ENCODE measurements around the gene SETX.
A peak's percentile ranks its signal among the peaks of the same experiment; 100 is the strongest.

Gene SETX

DNA sequence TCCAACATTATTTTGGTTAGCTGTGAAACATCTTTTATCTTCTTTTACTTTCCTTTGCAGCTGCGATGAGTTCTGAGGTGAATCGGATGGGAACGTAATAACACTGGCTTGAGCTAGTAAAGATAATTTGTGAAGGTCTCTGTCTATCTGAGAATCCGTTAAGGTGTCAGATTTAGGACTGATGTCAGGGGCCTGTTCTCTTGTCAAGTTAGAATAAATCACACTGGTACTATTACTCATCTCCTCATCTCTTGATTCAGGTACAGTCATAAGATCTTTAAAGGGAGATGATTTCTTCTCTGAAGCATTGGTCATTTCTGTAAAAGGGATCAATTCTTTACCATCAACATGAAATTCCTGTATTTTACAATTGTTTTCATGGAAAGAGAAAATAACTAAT, 26.2 kb downstream of the SETX start:
- H3K27ac Mint-ChIP-seq, result no peak overlapping the region
- no peak overlapping the region for H3K4me3 Mint-ChIP-seq
- no peaks in the 10 kb centered on the region for H3K27me3 Mint-ChIP-seq (ENCODE audit: low read depth)
- no peaks in the 10 kb centered on the region for H3K9me3 Mint-ChIP-seq
- H3K4me1 Mint-ChIP-seq (ENCODE audit: low read depth), result peaks cover 29% of the 10 kb centered on the region
- peaks cover 80% of the 10 kb centered on the region for H3K36me3 Mint-ChIP-seq (ENCODE audit: low read depth)

GRCh38 chr9:132327537-132327936, 27.2 kb downstream of the SETX start:
- peaks cover 33% of the 10 kb centered on the region for H3K4me1 Mint-ChIP-seq (ENCODE audit: low read depth)
- H3K27me3 Mint-ChIP-seq (ENCODE audit: low read depth), result no peaks in the 10 kb centered on the region
- H3K27ac Mint-ChIP-seq, result peak overlapping the region; percentile 13
- no peak overlapping the region for H3K4me3 Mint-ChIP-seq
- H3K9me3 Mint-ChIP-seq, result no peaks in the 10 kb centered on the region
- H3K36me3 Mint-ChIP-seq (ENCODE audit: low read depth), result peaks cover 83% of the 10 kb centered on the region

GRCh38 chr9:132324425-132324824, 30.4 kb downstream of the SETX start:
- no peak overlapping the region for H3K27ac Mint-ChIP-seq
- H3K27me3 Mint-ChIP-seq (ENCODE audit: low read depth), result no peaks in the 10 kb centered on the region
- H3K4me3 Mint-ChIP-seq, result no peak overlapping the region
- H3K9me3 Mint-ChIP-seq, result no peaks in the 10 kb centered on the region
- peaks cover 64% of the 10 kb centered on the region for H3K36me3 Mint-ChIP-seq (ENCODE audit: low read depth)
- H3K4me1 Mint-ChIP-seq (ENCODE audit: low read depth), result peaks cover 35% of the 10 kb centered on the region

GRCh38 chr9:132319421-132320110, 35.2 kb downstream of the SETX start:
- H3K9me3 Mint-ChIP-seq, result no peaks in the 10 kb centered on the region
- no peaks in the 10 kb centered on the region for H3K27me3 Mint-ChIP-seq (ENCODE audit: low read depth)
- H3K36me3 Mint-ChIP-seq (ENCODE audit: low read depth), result peaks cover 28% of the 10 kb centered on the region
- H3K4me1 Mint-ChIP-seq (ENCODE audit: low read depth), result peaks cover 22% of the 10 kb centered on the region
- H3K27ac Mint-ChIP-seq, result no peak overlapping the region
- H3K4me3 Mint-ChIP-seq, result no peak overlapping the region

- Mint-ChIP-seq H3K27me3 (ENCODE audit: low read depth) (no peaks in the 10 kb centered on the region), H3K36me3 (ENCODE audit: low read depth) (peaks cover 41% of the 10 kb centered on the region), H3K27ac (no peak overlapping the region), H3K4me1 (ENCODE audit: low read depth) (peaks cover 4% of the 10 kb centered on the region), H3K9me3 (peaks cover 7% of the 10 kb centered on the region), H3K4me3 (no peak overlapping the region)
These were observed 41.9 kb downstream of the SETX start for GRCh38 chr9:132312873-132313272.

- peaks cover 41% of the 10 kb centered on the region for H3K36me3 Mint-ChIP-seq (ENCODE audit: low read depth)
These were observed 42.4 kb downstream of the SETX start for GRCh38 chr9:132312426-132312825.

DNA sequence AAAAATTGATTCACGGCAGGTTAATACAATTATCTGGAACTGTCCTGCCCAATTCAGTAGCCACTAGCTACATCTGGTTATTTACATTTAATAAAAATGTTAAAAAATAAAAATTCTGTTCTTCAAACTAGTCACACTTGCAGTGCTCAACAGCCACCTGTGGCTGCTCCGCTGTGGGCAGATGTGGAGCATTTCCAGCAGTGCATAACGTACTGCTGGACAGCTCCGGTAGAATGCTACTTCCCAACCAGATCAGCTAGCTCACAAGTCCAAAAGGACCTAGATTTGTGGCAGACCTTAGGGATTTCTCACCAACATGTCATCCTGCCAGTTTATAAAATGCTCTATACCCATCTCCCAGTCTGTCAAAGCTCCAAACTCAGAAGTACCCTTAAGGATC, 42.8 kb downstream of the SETX start:
- H3K36me3 Mint-ChIP-seq (ENCODE audit: low read depth), result peaks cover 41% of the 10 kb centered on the region
- no peak overlapping the region for H3K27ac Mint-ChIP-seq
- no peak overlapping the region for H3K4me3 Mint-ChIP-seq
- peaks cover 4% of the 10 kb centered on the region for H3K4me1 Mint-ChIP-seq (ENCODE audit: low read depth)
- peaks cover 7% of the 10 kb centered on the region for H3K9me3 Mint-ChIP-seq
- H3K27me3 Mint-ChIP-seq (ENCODE audit: low read depth), result no peaks in the 10 kb centered on the region

More at GRCh38 chr9:132312426-132312825, 42.4 kb downstream of the SETX start:
- Mint-ChIP-seq H3K27me3 (ENCODE audit: low read depth) (no peaks in the 10 kb centered on the region), H3K4me3 (no peak overlapping the region), H3K27ac (no peak overlapping the region), H3K9me3 (peaks cover 7% of the 10 kb centered on the region), H3K4me1 (ENCODE audit: low read depth) (peaks cover 4% of the 10 kb centered on the region)

DNA sequence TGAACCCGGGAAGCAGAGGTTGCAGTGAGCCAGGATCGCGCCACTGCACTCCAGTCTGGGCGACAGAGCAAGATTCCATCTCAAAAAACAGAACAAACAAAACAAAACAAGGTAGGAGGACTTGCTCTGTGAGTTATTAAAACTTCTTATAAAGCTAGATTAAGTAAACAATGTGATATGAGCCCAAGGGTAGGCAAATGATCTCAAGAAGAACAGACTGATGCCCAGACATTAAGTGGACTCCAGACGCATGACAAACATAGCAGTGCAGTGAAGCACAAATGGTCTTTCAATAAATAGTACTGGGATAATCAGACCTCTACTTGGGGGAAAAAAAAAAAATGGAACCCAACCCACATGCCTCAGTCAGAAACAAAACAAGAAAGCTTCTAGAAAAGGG, 45.7 kb downstream of the SETX start:
- H3K27ac Mint-ChIP-seq, result no peak overlapping the region
- H3K9me3 Mint-ChIP-seq, result peaks cover 7% of the 10 kb centered on the region
- peaks cover 4% of the 10 kb centered on the region for H3K4me1 Mint-ChIP-seq (ENCODE audit: low read depth)
- H3K4me3 Mint-ChIP-seq, result no peak overlapping the region
- H3K27me3 Mint-ChIP-seq (ENCODE audit: low read depth), result no peaks in the 10 kb centered on the region
- H3K36me3 Mint-ChIP-seq (ENCODE audit: low read depth), result peaks cover 47% of the 10 kb centered on the region

DNA sequence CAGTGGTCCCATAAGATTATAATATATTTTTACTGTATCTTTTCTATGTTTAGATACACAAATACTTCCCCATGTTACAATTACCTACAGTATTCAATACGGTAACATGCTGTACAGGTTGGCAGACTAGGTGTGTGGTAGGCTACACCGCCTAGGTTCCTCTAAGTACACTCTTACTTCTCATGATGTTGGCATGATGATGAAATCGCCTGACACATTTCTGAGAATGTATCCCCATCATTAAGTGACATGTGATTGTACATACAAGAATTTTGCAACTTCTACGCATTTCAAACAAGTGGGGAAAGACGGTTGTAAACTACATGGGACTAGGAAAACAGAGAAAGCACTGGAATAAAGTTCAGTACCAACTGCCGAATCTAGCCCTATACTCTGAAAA, 53.3 kb downstream of the SETX start:
- H3K36me3 Mint-ChIP-seq (ENCODE audit: low read depth), result peaks cover 45% of the 10 kb centered on the region
- peaks cover 12% of the 10 kb centered on the region for H3K4me1 Mint-ChIP-seq (ENCODE audit: low read depth)
- H3K27me3 Mint-ChIP-seq (ENCODE audit: low read depth), result no peaks in the 10 kb centered on the region
- H3K27ac Mint-ChIP-seq, result no peak overlapping the region
- no peaks in the 10 kb centered on the region for H3K9me3 Mint-ChIP-seq
- no peak overlapping the region for H3K4me3 Mint-ChIP-seq

DNA sequence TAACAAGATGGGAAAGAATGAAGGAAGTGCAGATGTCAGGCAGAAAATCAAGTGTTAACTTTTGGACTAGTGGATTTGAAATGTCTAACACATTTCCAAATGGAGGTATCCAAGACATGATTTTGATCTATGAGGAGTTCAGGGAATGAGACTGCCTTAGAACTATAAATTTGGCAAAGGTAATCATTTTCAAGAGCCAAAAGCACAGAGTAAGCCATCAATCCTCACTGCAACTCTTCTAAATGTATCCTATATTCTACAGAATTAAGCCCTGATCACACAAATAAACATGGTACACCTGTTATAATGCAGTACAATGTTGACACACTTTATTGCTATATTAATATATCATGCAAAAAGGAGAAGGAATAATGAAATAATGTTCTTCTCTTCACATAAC, 55.6 kb downstream of the SETX start:
- peaks cover 52% of the 10 kb centered on the region for H3K36me3 Mint-ChIP-seq (ENCODE audit: low read depth)
- no peak overlapping the region for H3K4me3 Mint-ChIP-seq
- peaks cover 15% of the 10 kb centered on the region for H3K4me1 Mint-ChIP-seq (ENCODE audit: low read depth)
- H3K27me3 Mint-ChIP-seq (ENCODE audit: low read depth), result no peaks in the 10 kb centered on the region
- H3K9me3 Mint-ChIP-seq, result no peaks in the 10 kb centered on the region
- H3K27ac Mint-ChIP-seq, result no peak overlapping the region

DNA sequence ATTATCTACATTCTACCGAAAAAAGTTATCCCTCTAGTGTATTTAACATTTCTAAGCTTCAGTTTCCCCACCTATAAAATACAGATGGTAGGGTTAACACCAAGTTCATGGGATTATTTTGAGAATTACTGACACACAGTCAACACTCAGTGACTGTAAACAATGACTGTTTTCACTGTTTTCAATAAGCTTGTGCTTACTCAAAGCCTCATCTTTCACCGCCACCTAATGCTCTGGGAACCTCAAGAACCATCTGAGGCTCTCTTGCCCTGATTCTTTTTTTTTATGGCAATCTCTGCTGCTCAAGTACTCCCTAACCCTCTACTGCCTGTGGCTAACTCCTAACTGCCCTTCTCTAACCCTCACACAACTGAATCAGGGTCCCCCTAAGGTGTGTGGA, 59.6 kb downstream of the SETX start:
- Mint-ChIP-seq H3K4me3 (no peak overlapping the region), H3K9me3 (no peaks in the 10 kb centered on the region), H3K27ac (peak overlapping the region; percentile 57), H3K27me3 (ENCODE audit: low read depth) (no peaks in the 10 kb centered on the region), H3K4me1 (ENCODE audit: low read depth) (peaks cover 17% of the 10 kb centered on the region), H3K36me3 (ENCODE audit: low read depth) (peaks cover 49% of the 10 kb centered on the region)

DNA sequence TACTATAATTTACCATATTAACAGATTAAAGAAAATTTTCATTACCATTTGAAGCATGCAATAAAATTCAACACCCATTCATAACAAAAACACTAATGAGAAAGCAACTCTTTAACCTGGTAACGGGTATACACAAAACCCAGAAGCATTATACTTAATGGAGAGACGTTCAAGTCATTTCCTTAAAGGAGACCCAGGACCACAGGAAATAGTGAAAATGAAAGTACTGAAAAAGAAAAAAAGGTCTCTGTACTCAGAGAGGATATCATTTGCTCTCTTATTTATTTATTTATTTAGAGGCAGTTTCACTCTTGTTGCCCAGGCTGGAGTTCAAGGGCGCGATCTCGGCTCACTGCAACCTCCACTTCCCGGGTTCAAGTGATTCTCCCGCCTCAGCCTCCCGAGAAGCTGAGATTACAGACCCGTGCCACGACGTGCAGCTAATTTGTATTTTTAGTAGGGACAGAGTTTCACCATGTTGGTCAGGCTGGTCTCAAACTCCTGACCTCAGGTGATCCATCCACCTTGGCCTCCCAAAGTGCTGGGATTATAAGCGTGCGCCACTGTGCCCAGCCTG, 61.6 kb downstream of the SETX start:
- H3K4me3 Mint-ChIP-seq, result no peak overlapping the region
- no peaks in the 10 kb centered on the region for H3K9me3 Mint-ChIP-seq
- H3K36me3 Mint-ChIP-seq (ENCODE audit: low read depth), result peaks cover 37% of the 10 kb centered on the region
- H3K27me3 Mint-ChIP-seq (ENCODE audit: low read depth), result no peaks in the 10 kb centered on the region
- peaks cover 21% of the 10 kb centered on the region for H3K4me1 Mint-ChIP-seq (ENCODE audit: low read depth)
- peak overlapping the region; percentile 20 for H3K27ac Mint-ChIP-seq

GRCh38 chr9:132288966-132289365, 65.8 kb downstream of the SETX start:
- no peaks in the 10 kb centered on the region for H3K9me3 Mint-ChIP-seq
- H3K4me3 Mint-ChIP-seq, result no peak overlapping the region
- H3K27me3 Mint-ChIP-seq (ENCODE audit: low read depth), result no peaks in the 10 kb centered on the region
- no peak overlapping the region for H3K27ac Mint-ChIP-seq
- H3K36me3 Mint-ChIP-seq (ENCODE audit: low read depth), result peaks cover 25% of the 10 kb centered on the region
- H3K4me1 Mint-ChIP-seq (ENCODE audit: low read depth), result peaks cover 12% of the 10 kb centered on the region

GRCh38 chr9:132288361-132288760, 66.4 kb downstream of the SETX start:
- no peak overlapping the region for H3K27ac Mint-ChIP-seq
- peaks cover 30% of the 10 kb centered on the region for H3K36me3 Mint-ChIP-seq (ENCODE audit: low read depth)
- no peaks in the 10 kb centered on the region for H3K9me3 Mint-ChIP-seq
- no peaks in the 10 kb centered on the region for H3K27me3 Mint-ChIP-seq (ENCODE audit: low read depth)
- no peak overlapping the region for H3K4me3 Mint-ChIP-seq
- H3K4me1 Mint-ChIP-seq (ENCODE audit: low read depth), result peaks cover 12% of the 10 kb centered on the region

DNA sequence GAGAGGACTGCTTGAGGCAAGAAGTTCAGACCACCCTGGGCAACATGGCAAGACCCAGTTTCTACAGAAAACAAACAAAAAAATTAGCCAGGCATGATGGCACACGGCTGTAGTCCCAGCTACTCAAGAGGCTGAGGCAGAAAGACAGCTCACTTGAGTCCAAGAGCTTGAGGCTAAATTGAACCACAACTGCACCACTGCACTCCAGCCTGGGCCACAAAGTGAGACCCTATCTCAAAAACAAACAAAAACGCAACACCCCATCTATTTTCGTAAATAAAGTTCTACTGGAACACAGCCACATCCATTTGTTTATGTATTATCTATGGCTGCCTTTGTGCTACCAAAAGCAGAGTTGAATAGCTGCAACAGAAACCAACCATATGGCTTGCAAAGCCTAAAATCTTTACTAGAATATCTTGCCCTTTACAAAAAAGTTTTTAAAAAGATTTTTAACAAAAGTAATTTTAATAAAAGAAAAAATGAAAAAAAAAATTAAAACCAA, 67.5 kb downstream of the SETX start:
- Mint-ChIP-seq H3K27me3 (ENCODE audit: low read depth) (no peaks in the 10 kb centered on the region), H3K4me1 (ENCODE audit: low read depth) (peaks cover 4% of the 10 kb centered on the region)

More for the DNA sequence above, 67.5 kb downstream of the SETX start:
- H3K27ac Mint-ChIP-seq, result no peak overlapping the region
- peaks cover 34% of the 10 kb centered on the region for H3K36me3 Mint-ChIP-seq (ENCODE audit: low read depth)
- H3K4me3 Mint-ChIP-seq, result no peak overlapping the region
- no peaks in the 10 kb centered on the region for H3K9me3 Mint-ChIP-seq

Data from T-helper 1 cell treated with Interleukin-12 subunit alpha and Interleukin-12 subunit beta and Interleukin-4 antibody, amounts not matched to agents 30 μg/mL and 1 μg/mL, for 36 hours (primary cell).